Activated naive CD8-positive, alpha-beta T cell treated with anti-CD3 and anti-CD28 coated beads, Interleukin-2, amount 10 ng/mL, durations not matched to agents 7 days and 5 days (primary cell): Measurements from ENCODE around the gene UBE2D4. TPM values are rescaled to one million over a fixed set of nuclear protein-coding genes. Genes with fewer than 3 reads are reported as not detected.
"Not testable (repeated sequence)": the region's sequence is repeated elsewhere in the genome, so short reads cannot be mapped to it uniquely, and the experiment has no call there.

ENCODE experiments used
- ATAC-seq: fragments of 150-1000 bp; cut with Tn5 transposase; one replicate; pipeline ENCODE4 v1.10.0; 2021; ENCODE audit warnings: low read depth, moderate library complexity
- POLR2A ChIA-PET: fragments of 350-600 bp; sonication (Branson Sonifier 250); formaldehyde crosslinking; loops from one replicate; lab custom pipeline; 2021; ENCODE audit warnings: antibody characterized with exemption; lab: Charles Lee
- DNase-seq: peaks from one replicate; pipeline ENCODE4 v3.0.0; 2021
- H3K27ac Mint-ChIP-seq: one replicate; pipeline ENCODE4 v1.8.0; 2022; ENCODE audit warnings: mild to moderate bottlenecking, mixed read lengths
- H3K27me3 Mint-ChIP-seq: one replicate; pipeline ENCODE4 v1.8.0; 2022; ENCODE audit warnings: mild to moderate bottlenecking, moderate library complexity, mixed read lengths
- H3K36me3 Mint-ChIP-seq: one replicate; pipeline ENCODE4 v1.8.0; 2021; ENCODE audit warnings: mild to moderate bottlenecking, mixed read lengths
- H3K4me1 Mint-ChIP-seq: one replicate; pipeline ENCODE4 v1.8.0; 2021; ENCODE audit warnings: mixed read lengths
- H3K4me3 Mint-ChIP-seq: one replicate; pipeline ENCODE4 v1.8.0; 2022; ENCODE audit warnings: mild to moderate bottlenecking, moderate library complexity, mixed read lengths
- H3K9me3 Mint-ChIP-seq: one replicate; pipeline ENCODE4 v1.8.0; 2021; ENCODE audit warnings: mixed read lengths
- total RNA-seq, 2 experiments: library from RNA; stranded (reverse); gene quantifications; one replicate each; pipeline ENCODE4 v1.2.3, GENCODE V29; 2021

The UBE2D4 gene
- total RNA-seq, 2 experiments from 2014 or later = 6.2 to 7.5 TPM

DNA sequence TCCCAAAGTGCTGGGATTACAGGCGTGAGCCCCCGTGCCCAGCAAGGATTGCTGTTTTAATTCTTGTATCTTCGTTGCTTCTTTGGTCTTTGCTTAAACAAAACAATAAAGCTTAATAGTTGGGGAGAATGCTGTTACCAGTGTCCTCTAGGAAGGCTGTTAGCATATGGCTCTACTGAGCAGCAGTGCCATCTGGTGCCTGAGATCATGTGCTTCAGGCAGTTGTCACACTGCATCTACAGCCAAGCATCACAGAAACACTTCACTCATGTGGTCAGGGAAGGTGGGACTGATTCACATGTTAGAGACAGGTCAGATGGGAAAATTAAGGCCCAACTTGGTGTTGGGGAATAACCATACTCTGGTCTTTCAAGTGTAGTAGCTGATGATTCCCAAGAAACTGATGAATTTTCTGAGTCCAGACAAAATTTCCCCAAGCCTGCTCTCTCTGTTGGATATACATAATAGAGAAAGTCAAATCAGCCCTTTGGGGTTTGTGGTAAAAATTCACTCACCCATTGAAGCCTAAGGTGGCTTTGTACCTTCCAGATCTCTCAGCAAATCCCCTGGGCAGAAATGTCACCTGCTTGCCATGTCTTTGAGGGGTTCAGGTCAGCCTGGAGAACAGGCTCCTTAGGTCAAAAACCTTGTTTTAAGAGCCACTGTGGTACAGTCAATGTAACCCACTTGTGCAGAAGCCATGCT is 28.4 kb downstream of the UBE2D4 start:
- Mint-ChIP-seq H3K9me3 (no peaks in the 10 kb centered on the region), H3K4me3 (no peak overlapping the region), H3K36me3 (peaks cover 8% of the 10 kb centered on the region), H3K27me3 (no peaks in the 10 kb centered on the region), H3K4me1 (peaks cover 13% of the 10 kb centered on the region), H3K27ac (no peak overlapping the region)
- POLR2A ChIA-PET = no interaction called here
- ATAC-seq = peak; percentile 74
- no peak for DNase-seq

DNA sequence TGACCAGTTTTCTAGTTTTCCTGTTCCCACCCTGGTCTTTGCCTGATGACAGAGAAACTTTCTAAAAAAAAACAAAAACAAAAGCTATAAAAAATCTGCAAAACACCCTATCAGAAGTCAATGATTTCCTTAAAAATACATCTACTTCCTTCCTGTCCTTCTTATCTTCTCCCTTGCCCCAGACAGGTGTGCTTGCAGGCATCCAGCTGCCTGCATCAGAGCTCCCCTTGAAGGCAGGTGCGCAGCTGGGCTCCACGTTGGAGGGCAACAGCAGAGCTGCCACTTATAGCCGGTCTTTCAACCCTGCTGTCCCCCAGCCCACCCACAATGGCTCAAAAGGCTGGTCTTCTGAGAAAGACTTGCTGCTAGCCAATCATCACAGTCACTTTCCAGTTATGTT is 29.8 kb downstream of the UBE2D4 start:
- H3K4me3 Mint-ChIP-seq = no peak overlapping the region
- H3K27me3 Mint-ChIP-seq = no peaks in the 10 kb centered on the region
- DNase-seq = no peak
- peaks cover 8% of the 10 kb centered on the region for H3K36me3 Mint-ChIP-seq
- H3K9me3 Mint-ChIP-seq = no peaks in the 10 kb centered on the region
- H3K27ac Mint-ChIP-seq = no peak overlapping the region
- POLR2A ChIA-PET = no interaction called here
- peaks cover 16% of the 10 kb centered on the region for H3K4me1 Mint-ChIP-seq
- no peak for ATAC-seq

DNA sequence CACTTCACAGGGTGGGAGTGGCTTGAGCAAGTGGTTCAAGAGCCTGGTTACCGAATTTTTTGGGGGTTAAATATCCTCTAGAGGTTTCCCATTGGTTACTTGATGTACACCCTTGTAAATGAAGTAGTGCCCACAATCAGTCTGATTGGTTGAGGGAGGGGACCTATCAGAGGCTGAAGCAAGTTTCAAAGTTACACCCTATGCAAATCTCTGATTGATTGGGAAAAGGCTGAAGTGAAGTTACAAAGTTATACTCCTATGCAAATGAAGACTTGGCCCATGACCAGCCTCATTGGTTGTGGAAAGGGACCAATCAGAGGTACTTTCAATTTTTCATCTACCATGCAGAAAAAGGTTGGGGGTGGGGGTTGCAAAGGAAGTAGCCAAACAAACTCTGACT is 34.7 kb downstream of the UBE2D4 start:
- no peak overlapping the region for H3K27ac Mint-ChIP-seq
- H3K36me3 Mint-ChIP-seq = peaks cover 8% of the 10 kb centered on the region
- no peak for DNase-seq
- H3K27me3 Mint-ChIP-seq = no peaks in the 10 kb centered on the region
- POLR2A ChIA-PET = no interaction called here
- H3K9me3 Mint-ChIP-seq = no peaks in the 10 kb centered on the region
- H3K4me1 Mint-ChIP-seq = peaks cover 13% of the 10 kb centered on the region
- no peak overlapping the region for H3K4me3 Mint-ChIP-seq
- no peak for ATAC-seq

DNA sequence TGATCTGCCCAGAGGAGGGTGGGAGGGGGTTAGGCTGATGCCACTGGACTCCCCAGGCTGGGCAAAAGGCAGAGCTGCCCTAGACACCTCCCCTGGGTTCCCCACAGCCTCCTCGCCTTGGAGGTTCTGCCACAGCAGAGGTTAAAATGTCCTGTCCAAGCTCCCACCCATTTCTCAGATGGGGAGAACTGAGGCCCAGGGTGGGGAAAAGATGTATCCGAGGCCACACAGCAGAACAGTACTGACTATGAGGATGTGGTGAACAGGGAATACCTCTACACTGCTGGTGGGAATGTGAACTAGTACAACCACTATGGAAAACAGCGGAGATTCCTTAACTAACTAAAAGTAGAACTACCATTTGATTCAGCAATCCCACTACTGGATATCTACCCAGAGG is 40.2 kb downstream of the UBE2D4 start:
- H3K36me3 Mint-ChIP-seq, POLR2A ChIA-PET, H3K4me3 Mint-ChIP-seq, DNase-seq, ATAC-seq, H3K27ac Mint-ChIP-seq, H3K9me3 Mint-ChIP-seq, H3K4me1 Mint-ChIP-seq, H3K27me3 Mint-ChIP-seq: not testable (repeated sequence)

DNA sequence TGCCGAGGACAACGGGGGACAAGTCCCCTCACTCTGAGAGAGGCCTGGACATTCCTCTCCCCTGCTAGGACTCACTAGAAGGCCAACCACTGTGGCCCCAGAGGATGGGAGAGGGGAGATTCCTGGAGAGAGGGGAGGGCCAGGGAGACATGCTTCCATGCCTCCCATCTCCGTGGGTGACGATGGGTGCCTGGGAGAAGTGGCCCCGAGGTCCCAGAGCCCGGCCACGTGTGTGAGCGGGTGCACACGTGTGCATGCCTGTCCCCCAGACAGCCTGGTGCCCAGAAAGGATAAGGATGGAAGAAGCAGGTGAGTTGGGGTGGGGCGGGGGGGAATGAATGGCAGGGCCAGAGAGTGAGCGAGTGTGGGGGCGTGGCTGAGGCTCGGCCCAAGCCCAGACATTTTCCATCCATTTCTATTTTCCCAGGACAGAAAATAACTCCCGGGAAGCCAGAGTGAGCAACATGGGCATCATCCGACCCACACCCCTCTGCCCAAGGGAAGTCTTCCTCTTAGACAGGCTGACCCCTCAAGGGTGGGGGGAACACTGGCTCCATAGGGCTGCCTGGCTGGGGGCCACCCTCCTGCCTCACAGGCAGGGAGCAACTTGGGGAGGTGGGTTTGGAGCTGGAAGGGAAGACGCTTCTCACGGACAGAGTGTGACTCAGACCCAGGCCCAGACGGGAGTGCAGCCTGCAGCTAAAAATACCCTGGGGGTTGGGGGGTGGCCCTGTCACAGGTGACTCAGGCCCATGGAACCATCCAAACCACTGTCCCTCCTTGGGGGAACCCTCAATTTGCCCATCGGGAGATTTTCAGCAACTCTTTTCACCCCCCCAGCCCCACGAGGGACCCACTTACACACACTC is 42.2 kb downstream of the UBE2D4 start:
- ATAC-seq, H3K36me3 Mint-ChIP-seq, DNase-seq, H3K4me1 Mint-ChIP-seq, H3K4me3 Mint-ChIP-seq, H3K27me3 Mint-ChIP-seq, H3K27ac Mint-ChIP-seq, POLR2A ChIA-PET, H3K9me3 Mint-ChIP-seq: not testable (repeated sequence)

DNA sequence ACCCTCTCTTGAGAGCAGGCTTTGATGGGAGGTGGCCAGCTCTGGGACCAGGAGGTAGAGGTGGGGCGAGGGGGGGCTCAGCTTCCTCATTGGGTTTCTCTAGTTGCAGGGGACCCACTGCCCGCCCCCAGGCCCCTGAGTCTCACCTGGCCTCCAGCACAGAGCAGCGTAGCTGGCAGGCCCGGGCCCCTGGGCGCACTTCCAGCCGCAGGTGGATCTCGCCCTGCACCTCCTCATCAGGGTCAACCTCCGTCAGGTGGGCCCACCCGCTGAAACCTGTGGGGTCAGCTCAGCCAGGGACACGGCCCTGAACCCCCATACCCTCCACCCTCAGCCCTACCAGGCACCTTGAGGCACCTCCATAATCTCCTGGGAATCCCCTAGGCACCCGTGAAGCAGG is 43.4 kb downstream of the UBE2D4 start:
- H3K36me3 Mint-ChIP-seq, H3K4me3 Mint-ChIP-seq, POLR2A ChIA-PET, H3K27me3 Mint-ChIP-seq, H3K9me3 Mint-ChIP-seq, H3K4me1 Mint-ChIP-seq, H3K27ac Mint-ChIP-seq, DNase-seq, ATAC-seq: not testable (repeated sequence)

DNA sequence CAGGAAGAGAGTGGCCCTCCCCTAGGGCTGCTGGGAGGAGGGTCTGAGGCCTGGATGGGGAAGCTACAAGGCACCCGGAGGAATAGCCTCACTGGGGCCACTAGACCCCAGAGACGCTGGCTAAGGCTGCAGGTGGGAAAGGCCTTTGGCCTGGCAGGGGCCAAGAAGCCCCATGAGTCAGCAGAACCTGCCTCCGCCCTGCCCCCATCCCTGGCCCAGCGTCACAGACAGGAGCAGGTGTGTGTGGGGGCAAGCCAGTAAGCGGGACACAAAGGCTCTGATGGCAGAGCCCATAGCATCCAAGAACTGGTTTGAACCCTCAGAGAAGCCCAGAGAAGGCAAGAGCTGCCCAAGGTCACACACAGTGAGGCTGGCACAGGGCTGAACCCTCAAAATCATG is 44.5 kb downstream of the UBE2D4 start:
- H3K9me3 Mint-ChIP-seq, POLR2A ChIA-PET, H3K4me3 Mint-ChIP-seq, ATAC-seq, H3K36me3 Mint-ChIP-seq, H3K4me1 Mint-ChIP-seq, DNase-seq, H3K27me3 Mint-ChIP-seq, H3K27ac Mint-ChIP-seq: not testable (repeated sequence)

DNA sequence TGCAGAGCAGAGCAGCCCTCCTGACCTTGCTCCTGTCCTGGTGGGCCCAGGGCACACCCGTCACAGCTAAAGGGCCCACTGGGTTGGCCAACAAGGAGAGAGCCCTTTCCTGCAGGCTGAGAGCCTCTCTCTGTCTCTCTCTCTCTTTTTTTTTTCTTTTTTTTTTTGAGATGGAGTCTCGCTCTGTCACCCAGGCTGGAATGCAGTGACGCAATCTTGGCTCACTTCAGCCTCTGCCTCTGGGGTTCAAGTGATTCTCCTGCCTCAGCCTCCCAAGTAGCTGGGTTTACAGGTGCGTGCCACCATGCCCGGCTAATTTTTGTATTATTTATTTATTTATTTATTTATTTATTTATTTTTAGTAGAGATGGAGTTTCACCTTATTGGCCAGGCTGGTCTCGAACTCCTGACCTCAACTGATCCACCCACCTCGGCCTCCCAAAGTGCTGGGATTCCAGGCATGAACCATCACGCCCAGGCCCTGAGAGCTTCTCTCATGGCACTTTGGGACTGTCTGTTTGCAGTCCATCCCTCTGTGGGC is 47.9 kb downstream of the UBE2D4 start:
- ATAC-seq, H3K27me3 Mint-ChIP-seq, H3K27ac Mint-ChIP-seq, H3K4me1 Mint-ChIP-seq, H3K9me3 Mint-ChIP-seq, H3K36me3 Mint-ChIP-seq, H3K4me3 Mint-ChIP-seq, DNase-seq, POLR2A ChIA-PET: not testable (repeated sequence)

DNA sequence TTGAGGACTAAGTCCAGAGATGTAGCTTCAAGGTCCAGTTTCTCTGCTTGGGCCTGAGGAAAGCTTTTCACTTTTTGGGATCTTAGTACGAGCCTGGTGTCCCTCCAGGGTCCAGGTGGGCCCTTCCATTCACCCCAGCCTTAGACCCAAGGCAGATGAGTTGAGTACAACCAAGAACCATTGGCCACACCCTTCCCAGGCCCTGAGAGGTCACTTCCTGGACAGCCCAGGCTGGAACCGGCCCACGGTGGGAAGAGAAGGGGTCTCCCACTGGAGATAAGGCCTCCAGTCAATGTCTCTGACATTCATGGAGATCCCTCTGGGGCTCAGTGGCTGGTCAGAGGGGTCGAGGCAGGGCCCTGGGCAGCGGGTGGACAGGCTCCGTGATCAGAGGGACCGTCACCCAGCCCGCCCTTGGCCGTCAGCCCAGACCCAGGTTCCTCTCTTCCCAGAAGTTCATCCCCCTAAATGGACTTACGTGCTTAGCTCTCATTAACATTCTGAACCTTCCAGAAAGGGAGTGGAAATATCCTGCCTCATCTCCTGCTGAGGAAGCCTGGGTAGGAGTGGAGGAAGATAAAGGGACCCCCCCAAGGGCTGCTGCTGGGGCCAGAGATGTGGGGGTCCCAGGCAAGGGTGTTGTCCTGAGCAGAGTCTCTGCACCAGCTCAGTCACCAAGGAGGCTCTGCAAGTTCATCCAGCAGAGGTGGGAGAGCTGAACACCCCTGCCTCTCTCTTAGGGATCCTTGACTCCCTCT is 48.7 kb downstream of the UBE2D4 start:
- H3K27me3 Mint-ChIP-seq, H3K36me3 Mint-ChIP-seq, H3K27ac Mint-ChIP-seq, H3K4me3 Mint-ChIP-seq, ATAC-seq, H3K4me1 Mint-ChIP-seq, DNase-seq, H3K9me3 Mint-ChIP-seq, POLR2A ChIA-PET: not testable (repeated sequence)

DNA sequence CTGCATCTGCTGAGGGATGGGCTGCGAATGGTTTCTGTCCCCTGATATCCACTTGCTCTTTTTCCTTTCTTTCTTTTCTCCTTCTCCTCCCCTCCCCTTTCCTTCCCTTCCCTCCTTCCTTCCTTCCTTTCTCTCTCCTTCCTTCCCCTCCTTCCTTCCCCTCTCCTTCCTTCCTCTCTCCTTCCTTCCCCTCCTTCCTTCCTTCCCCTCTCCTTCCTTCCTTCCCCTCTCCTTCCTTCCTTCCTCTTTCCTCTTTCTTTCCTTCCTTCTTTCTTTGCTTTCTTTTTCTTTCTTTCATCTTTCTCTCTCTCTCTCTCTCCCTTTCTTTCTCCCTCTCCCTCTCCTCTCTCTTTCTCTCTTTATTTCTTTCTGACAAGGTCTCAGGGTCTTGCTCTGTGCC is 51.3 kb downstream of the UBE2D4 start:
- H3K9me3 Mint-ChIP-seq = no peaks in the 10 kb centered on the region
- H3K4me3 Mint-ChIP-seq = no peak overlapping the region
- no peak for DNase-seq
- no peaks in the 10 kb centered on the region for H3K36me3 Mint-ChIP-seq
- H3K27ac Mint-ChIP-seq = no peak overlapping the region
- POLR2A ChIA-PET = no interaction called here
- no peak for ATAC-seq
- H3K4me1 Mint-ChIP-seq = no peaks in the 10 kb centered on the region
- H3K27me3 Mint-ChIP-seq = no peaks in the 10 kb centered on the region

DNA sequence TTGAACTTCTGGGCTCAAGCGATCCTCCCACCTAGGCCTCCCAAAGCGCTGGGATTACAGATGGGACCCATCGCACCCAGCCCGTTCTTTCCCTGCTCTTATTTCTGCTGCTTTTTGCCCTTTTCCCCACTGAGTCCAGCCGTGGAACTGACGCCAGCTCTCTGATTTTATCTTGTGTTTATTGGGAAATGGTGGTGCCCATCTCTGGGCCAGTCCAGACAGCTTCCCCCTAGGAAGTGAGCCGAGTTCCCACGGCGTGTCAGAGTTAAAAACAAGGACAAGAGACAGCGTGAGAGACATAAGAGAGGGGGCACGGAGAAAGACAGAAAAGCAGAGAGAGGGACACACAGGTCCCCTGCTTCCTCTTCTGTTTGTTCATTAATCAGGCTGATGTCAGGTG is 51.9 kb downstream of the UBE2D4 start:
- H3K36me3 Mint-ChIP-seq, H3K9me3 Mint-ChIP-seq, H3K27me3 Mint-ChIP-seq, ATAC-seq, H3K27ac Mint-ChIP-seq, H3K4me1 Mint-ChIP-seq, POLR2A ChIA-PET, H3K4me3 Mint-ChIP-seq, DNase-seq: not testable (repeated sequence)

DNA sequence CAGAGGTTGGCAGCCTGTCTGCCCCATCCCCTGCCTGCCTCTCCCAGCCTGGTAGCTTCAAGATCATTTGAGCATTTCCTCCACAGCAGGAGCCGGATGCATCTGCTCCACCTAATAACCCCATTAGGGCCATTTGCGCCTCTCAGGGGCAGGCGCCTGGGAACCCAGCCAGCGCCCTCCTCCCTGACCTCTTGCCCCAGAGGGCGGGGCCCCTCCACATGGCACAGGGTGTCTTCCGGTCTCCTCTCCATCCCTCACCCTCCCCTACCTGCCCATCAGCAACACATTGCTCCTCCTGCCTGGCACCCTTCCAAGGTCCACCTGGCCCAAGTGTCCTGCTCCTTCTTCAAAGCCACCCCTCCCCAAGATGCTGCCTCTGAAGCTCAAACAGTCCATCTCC is 56.6 kb downstream of the UBE2D4 start:
- H3K4me1 Mint-ChIP-seq = not testable (repeated sequence)

DNA sequence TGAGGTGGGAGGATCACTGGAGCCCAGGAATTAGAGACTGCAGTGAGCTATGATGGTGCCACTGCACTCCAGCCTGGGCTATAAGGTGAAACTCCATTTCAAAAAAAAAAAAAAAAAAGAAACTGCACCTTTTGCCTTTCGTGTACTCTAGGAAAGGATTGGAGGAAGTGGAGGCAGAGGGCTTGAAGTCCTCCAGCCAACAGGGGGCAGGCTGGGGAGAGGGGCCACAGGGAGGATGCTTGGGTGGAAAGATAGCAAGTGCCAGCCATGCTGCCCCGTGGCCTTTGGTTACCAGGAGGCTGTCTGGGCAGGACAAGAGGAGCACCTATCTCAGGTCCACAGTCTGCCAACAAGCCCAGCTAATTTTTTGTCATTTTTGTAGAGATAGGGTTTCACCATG is 57.5 kb downstream of the UBE2D4 start:
- H3K4me1 Mint-ChIP-seq, ATAC-seq, H3K9me3 Mint-ChIP-seq, H3K27me3 Mint-ChIP-seq, H3K27ac Mint-ChIP-seq, H3K4me3 Mint-ChIP-seq, H3K36me3 Mint-ChIP-seq, DNase-seq: not testable (repeated sequence)
- POLR2A ChIA-PET = interaction anchor here (0.7 kb wide), 1 partner anchor 122 kb away, joined by 4 read pairs; no protein-coding TSS in a partner anchor

More for the DNA sequence above, 56.6 kb downstream of the UBE2D4 start:
- DNase-seq, H3K27ac Mint-ChIP-seq, ATAC-seq, H3K36me3 Mint-ChIP-seq, H3K4me3 Mint-ChIP-seq, H3K27me3 Mint-ChIP-seq, H3K9me3 Mint-ChIP-seq, POLR2A ChIA-PET: not testable (repeated sequence)
